NT2/D1 (cell line): Measurements from ENCODE around the gene KCNJ6.

Experiments used
- DNase-seq: peaks from one replicate; pipeline ENCODE4 v3.0.0-alpha.2; 2011; ENCODE audit warnings: low read depth, low spot score
- H3K27me3 ChIP-seq: 2 replicates; pipeline ENCODE4 v1.6.0; 2011; ENCODE audit warnings: mild to moderate bottlenecking; ENCODE audit not compliant: insufficient read length, insufficient read depth
- H3K36me3 ChIP-seq: 2 replicates; pipeline ENCODE4 v1.6.1; 2011; ENCODE audit warnings: mild to moderate bottlenecking, low read length, mixed read lengths; ENCODE audit not compliant: insufficient read depth, insufficient read length
- H3K4me1 ChIP-seq: 2 replicates; pipeline ENCODE4 v1.5.1; 2011; ENCODE audit not compliant: insufficient read depth, insufficient read length
- H3K4me3 ChIP-seq: 2 replicates; pipeline ENCODE4 v1.5.1; 2011; ENCODE audit warnings: low read depth; ENCODE audit not compliant: insufficient read length
- H3K9ac ChIP-seq: 2 replicates; pipeline ENCODE4 v1.6.0; 2011; ENCODE audit warnings: low read depth; ENCODE audit not compliant: insufficient read length
- H3K9me3 ChIP-seq: 2 replicates; pipeline ENCODE4 v1.5.1; 2011; ENCODE audit warnings: mild to moderate bottlenecking, low read length; ENCODE audit not compliant: insufficient read depth
- SUZ12 ChIP-seq: IDR thresholded peaks from 2 replicates; pipeline ENCODE4 v1.6.1; 2011; ENCODE audit not compliant: insufficient read length, insufficient read depth; ENCODE audit errors: extremely low read depth
- YY1 ChIP-seq: IDR thresholded peaks from 2 replicates; pipeline ENCODE4 v1.6.1; 2011; ENCODE audit not compliant: insufficient read length, insufficient read depth
- ZNF274 ChIP-seq: IDR thresholded peaks from 2 replicates; pipeline ENCODE4 v1.6.1; 2011; ENCODE audit warnings: mild to moderate bottlenecking, low read depth, low read length

Gene KCNJ6

DNA sequence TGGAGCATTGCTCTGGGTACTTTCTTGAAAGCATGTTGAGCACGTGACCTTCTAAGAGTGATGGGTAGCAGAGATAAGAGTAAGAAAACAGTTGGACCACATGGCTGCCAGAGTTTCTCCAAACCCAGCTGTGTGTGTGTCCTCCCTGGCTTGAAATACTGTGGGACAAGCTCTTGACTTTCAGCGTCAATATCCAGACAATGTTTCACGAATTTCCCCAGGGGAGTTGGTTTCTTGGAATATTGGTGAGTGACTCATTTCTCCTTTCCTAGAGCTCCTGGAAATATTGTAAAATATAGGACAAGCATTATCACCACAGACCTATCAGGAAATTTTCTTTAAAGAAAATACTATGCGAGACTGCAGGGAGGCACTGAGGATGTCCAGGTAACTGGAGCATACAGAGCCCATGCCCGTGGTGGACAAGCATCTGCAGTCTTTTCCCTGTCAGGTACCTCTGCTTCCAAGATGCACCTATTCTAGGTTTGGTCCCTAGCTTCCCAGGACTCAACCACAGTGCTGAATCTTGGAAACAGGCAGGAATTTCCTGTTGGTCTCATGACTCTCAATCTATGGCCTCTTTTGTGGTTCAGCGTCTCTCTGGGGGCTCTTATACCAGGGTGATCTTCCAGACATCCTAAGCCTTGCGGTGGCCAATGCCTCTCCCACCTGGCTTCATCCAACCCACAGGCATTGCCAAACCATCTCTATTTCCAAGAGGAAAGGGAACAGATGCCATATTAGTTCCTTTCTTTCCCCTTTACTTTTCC lies 67.4 kb downstream of the KCNJ6 start:
- Histone ChIP-seq H3K4me3 (no peak overlapping the region), H3K9me3 (peaks cover 13% of the 10 kb centered on the region; the same call in 1 of the 2 replicates), H3K4me1 (peaks cover 2% of the 10 kb centered on the region), H3K27me3 (no peaks in the 10 kb centered on the region), H3K9ac (no peak overlapping the region), H3K36me3 (no peaks in the 10 kb centered on the region)
- no peak for TF ChIP-seq ZNF274
- no peak for TF ChIP-seq YY1
- TF ChIP-seq SUZ12 = no peak
- no peak for DNase-seq

DNA sequence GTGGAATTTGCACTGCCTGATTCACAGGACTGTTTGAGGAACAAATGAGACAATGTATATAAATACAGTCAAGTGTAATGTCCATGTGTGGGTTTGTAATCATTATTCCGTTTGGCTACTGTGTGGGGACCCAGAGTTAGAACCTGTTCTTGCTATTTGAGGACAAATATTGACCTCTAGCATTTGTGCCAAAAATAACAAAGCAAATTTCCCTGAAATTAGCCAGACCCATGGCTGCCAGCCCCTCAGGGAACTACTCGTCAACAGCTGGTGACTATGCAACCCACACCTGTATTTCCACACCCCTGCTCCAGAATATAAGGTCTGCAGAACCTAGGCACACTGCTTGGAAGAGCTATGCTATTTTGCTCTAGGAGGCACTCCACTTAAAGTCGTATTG lies 70.7 kb downstream of the KCNJ6 start:
- H3K27me3 ChIP-seq = no peaks in the 10 kb centered on the region

DNA sequence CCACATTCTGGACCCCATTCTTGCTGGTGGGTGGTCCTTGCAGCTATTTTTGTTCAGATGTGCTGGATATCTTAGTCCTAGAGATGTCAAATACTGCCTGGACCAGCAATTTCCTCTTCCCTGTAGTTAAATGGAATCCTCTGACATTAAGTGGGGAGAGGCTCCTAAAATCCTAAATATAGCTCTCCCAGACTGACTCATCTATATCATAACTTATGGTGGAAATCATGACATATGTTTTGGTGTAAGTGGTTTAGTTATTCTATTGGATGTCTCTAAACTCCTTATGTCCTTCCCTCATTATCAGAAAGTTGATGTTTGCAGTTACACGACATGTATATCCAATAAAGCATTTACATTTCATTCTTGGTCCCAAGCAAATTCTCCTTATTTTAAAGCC lies 73.1 kb downstream of the KCNJ6 start:
- no peaks in the 10 kb centered on the region for H3K36me3 ChIP-seq
- H3K9ac ChIP-seq = no peak overlapping the region
- no peaks in the 10 kb centered on the region for H3K27me3 ChIP-seq
- no peak for DNase-seq
- no peaks in the 10 kb centered on the region for H3K4me1 ChIP-seq
- no peak for TF ChIP-seq SUZ12
- TF ChIP-seq YY1 = no peak
- H3K9me3 ChIP-seq = no peaks in the 10 kb centered on the region
- no peak overlapping the region for H3K4me3 ChIP-seq

More for the DNA sequence above, 70.7 kb downstream of the KCNJ6 start:
- TF ChIP-seq ZNF274 = no peak
- no peak for TF ChIP-seq YY1
- no peak for TF ChIP-seq SUZ12
- Histone ChIP-seq H3K9me3 (0 out of 2 replicates have a peak, but pooled peaks cover 4% of the 10 kb centered on the region), H3K4me1 (peaks cover 2% of the 10 kb centered on the region), H3K4me3 (no peak overlapping the region), H3K36me3 (no peaks in the 10 kb centered on the region), H3K9ac (no peak overlapping the region)
- DNase-seq = no peak

DNA sequence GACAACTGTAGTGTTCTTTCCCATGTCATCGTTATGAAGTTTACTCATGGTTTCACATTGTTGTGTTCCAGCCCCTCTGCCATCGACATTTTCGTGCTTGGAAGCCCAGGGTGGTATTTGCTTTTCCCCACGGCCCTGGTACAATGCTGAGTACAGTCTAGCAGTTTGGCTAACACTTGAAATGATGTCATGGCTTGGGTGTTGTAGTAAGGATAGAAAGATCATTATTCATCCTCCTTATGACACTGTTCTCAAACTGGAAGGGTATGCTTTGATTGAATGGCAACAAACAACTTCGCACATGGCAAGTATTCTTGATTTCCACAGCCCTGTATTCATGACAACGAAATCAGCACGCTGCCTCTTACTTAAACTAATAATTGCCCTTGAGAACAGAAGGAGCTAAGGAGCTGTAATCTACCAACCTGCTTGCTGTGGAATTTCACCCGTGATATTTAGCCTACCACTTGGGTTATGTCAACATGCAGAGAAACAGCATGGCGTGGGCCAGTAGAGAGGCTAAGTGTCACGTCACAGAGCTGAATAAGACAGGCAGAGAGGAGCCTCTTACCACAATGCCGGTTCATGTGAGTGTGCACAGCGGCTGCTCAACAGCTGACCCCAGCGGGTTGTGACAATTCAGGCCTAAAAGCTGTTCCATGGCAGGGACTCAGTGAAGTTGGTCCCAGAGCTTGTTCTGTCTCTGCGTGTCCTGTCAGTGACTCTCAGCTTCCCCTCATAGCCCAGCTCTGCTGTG lies 73.9 kb downstream of the KCNJ6 start:
- Histone ChIP-seq H3K4me3 (no peak overlapping the region), H3K4me1 (no peaks in the 10 kb centered on the region), H3K36me3 (no peaks in the 10 kb centered on the region), H3K27me3 (no peaks in the 10 kb centered on the region), H3K9me3 (no peaks in the 10 kb centered on the region), H3K9ac (no peak overlapping the region)
- TF ChIP-seq ZNF274 (no peak), SUZ12 (no peak), YY1 (no peak)
- DNase-seq = no peak

DNA sequence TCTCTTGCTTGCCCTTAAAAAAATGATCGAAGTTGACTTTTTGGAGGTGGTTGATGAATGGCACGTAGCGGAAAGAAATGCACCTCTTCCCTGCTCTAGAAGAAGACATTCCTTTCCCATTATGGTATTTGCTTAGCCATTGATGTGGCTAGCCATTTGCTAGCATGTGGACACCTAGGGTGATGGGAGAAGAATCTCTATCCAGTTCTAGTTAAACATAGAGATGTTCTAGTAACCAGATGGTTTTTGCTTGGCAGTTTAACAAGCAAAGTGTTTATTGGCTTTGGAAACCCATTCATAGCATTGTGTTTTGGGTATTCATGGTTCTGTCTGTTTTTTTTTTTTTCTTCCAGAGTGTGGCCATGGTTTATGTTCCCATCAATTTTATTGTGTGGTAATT lies 78.9 kb downstream of the KCNJ6 start:
- TF ChIP-seq ZNF274 (no peak), SUZ12 (no peak), YY1 (no peak)

DNA sequence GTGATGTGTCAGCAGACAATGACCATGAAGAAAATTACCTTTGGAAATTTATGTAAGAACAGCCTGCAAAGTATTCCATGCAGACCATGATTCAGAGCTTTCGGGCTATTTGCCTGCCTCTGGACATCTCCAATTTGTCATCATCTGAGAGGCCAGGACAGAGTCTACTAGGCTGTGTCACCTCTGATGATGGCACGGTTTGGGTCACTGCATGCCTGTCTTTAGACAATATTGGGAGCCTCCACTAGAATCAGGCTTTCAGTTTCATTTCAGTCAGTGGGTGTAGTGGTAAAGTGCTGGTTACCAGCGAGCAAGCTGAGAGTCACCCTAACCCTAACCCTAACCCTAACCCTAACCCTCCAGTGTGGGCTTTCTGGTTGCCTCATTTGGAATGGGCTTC lies 80.8 kb downstream of the KCNJ6 start:
- no peak overlapping the region for H3K9ac ChIP-seq
- no peak overlapping the region for H3K4me3 ChIP-seq
- H3K9me3 ChIP-seq = no peaks in the 10 kb centered on the region
- no peaks in the 10 kb centered on the region for H3K27me3 ChIP-seq
- H3K4me1 ChIP-seq = peaks cover 7% of the 10 kb centered on the region
- TF ChIP-seq SUZ12 = no peak
- no peak for TF ChIP-seq YY1
- no peak for TF ChIP-seq ZNF274
- DNase-seq = no peak
- no peaks in the 10 kb centered on the region for H3K36me3 ChIP-seq

More for the DNA sequence above, 78.9 kb downstream of the KCNJ6 start:
- no peaks in the 10 kb centered on the region for H3K9me3 ChIP-seq
- no peak for DNase-seq
- H3K4me1 ChIP-seq = peaks cover 1% of the 10 kb centered on the region
- H3K36me3 ChIP-seq = no peaks in the 10 kb centered on the region
- H3K9ac ChIP-seq = no peak overlapping the region
- no peaks in the 10 kb centered on the region for H3K27me3 ChIP-seq
- H3K4me3 ChIP-seq = no peak overlapping the region

DNA sequence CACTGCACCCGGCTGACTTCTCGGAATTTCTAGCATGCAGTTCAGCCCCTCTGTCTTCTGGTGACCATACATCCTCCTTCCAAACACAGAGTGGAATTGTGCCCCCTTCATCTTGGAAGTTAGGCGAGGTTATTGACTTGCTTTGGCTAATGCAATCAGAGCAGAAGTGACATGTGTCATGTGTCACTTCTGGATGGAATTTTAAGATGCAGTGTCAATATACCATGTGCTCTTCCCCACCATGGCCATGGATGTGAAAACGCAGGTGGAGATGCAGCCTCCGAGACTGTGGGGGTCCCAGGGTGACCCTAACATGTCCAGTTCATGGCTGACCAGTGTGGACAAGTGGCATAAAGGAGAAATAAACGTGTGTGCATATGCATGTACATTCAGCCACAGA lies 83.0 kb downstream of the KCNJ6 start:
- Histone ChIP-seq H3K4me1 (peaks cover 9% of the 10 kb centered on the region), H3K9me3 (no peaks in the 10 kb centered on the region), H3K27me3 (no peaks in the 10 kb centered on the region), H3K4me3 (no peak overlapping the region), H3K9ac (no peak overlapping the region), H3K36me3 (no peaks in the 10 kb centered on the region)
- TF ChIP-seq ZNF274 (no peak), SUZ12 (no peak), YY1 (no peak)
- DNase-seq = no peak

DNA sequence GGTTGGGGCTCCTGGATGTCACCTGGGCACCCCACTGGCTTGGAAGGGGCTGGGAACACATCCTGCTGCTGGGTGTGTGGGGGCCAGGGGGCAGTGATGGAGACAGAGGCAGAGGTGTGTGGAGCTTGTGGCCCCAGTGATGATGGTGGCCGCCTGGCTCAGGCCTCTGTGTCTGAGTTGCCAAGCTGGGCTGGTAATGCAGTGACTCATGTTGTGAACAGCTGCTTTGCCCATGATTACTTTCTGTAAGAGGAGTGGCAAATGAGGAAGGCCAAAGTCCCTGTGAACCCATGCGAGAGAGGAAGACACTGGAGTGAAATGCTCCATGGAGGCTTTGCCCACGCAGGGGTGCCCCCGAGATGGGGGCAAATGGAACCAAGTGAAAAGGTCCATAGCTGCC lies 86.8 kb downstream of the KCNJ6 start:
- Histone ChIP-seq H3K27me3 (no peaks in the 10 kb centered on the region), H3K4me1 (peaks cover 9% of the 10 kb centered on the region), H3K9me3 (no peaks in the 10 kb centered on the region), H3K9ac (no peak overlapping the region), H3K36me3 (no peaks in the 10 kb centered on the region), H3K4me3 (no peak overlapping the region)
- no peak for TF ChIP-seq SUZ12
- no peak for TF ChIP-seq YY1
- no peak for TF ChIP-seq ZNF274
- DNase-seq = no peak
